ENCODE measurements around the gene NDUFB2.
"Not testable (repeated sequence)": the region's sequence is repeated elsewhere in the genome, so short reads cannot be mapped to it uniquely, and the experiment has no call there.

GRCh38 chr7:140676956-140677355 lies 19.6 kb upstream of the NDUFB2 start:
- not testable (repeated sequence) for TF ChIP-seq CTCF (tag by site-specific recombination; IDR thresholded peaks at IDR 0.05); ZNF560 (tag by site-specific recombination; IDR thresholded peaks at IDR 0.05; ENCODE audit: borderline replicate concordance); ZNF558 (tag by site-specific recombination; IDR thresholded peaks at IDR 0.05); SALL2 (tag by site-specific recombination; IDR thresholded peaks at IDR 0.05; ENCODE audit: borderline replicate concordance); ZNF354C (tag by site-specific recombination; IDR thresholded peaks at IDR 0.05; ENCODE audit: borderline replicate concordance, low read depth); BCL11A (tag by site-specific recombination; IDR thresholded peaks at IDR 0.05; ENCODE audit: low read depth)
